HG03342 (cell line): ENCODE data around the gene VAV1.
"Not testable (repeated sequence)": the region's sequence is repeated elsewhere in the genome, so short reads cannot be mapped to it uniquely, and the experiment has no call there.

Experiments
- ATAC-seq: cut with Tn5 transposase; IDR thresholded peaks from one replicate; pipeline ENCODE4 v1.9.1; 2021; ENCODE audit warnings: mild to moderate bottlenecking, moderate library complexity; ENCODE audit not compliant: unreplicated experiment

The VAV1 gene

GRCh38 chr19:6779206-6779605, 6.7 kb downstream of the VAV1 start:
- ATAC-seq: no peak

GRCh38 chr19:6787393-6787792, 14.9 kb downstream of the VAV1 start:
- ATAC-seq: no peak

- ATAC-seq: no peak
Measured at GRCh38 chr19:6788896-6789295, 16.4 kb downstream of the VAV1 start.

GRCh38 chr19:6790194-6791128, 18.0 kb downstream of the VAV1 start:
- ATAC-seq: no peak

- no peak for ATAC-seq
Measured at GRCh38 chr19:6791237-6791636, 18.7 kb downstream of the VAV1 start.

GRCh38 chr19:6793411-6793810, 20.9 kb downstream of the VAV1 start:
- ATAC-seq: no peak

- ATAC-seq: no peak
Measured at GRCh38 chr19:6793973-6794372, 21.5 kb downstream of the VAV1 start.

GRCh38 chr19:6794686-6795431, 22.4 kb downstream of the VAV1 start:
- no peak for ATAC-seq

- no peak for ATAC-seq
Measured at GRCh38 chr19:6796278-6796677, 23.8 kb downstream of the VAV1 start.

GRCh38 chr19:6797646-6798045, 25.1 kb downstream of the VAV1 start:
- no peak for ATAC-seq

- not testable (repeated sequence) for ATAC-seq
Measured at GRCh38 chr19:6800160-6800790, 27.8 kb downstream of the VAV1 start.

- no peak for ATAC-seq
Measured at GRCh38 chr19:6800991-6801484, 28.5 kb downstream of the VAV1 start.

GRCh38 chr19:6801485-6802086, 29.1 kb downstream of the VAV1 start:
- no peak for ATAC-seq

- peak; percentile 61 for ATAC-seq
Measured at GRCh38 chr19:6802336-6803035, 30.0 kb downstream of the VAV1 start.

- no peak for ATAC-seq
Measured at GRCh38 chr19:6803036-6803404, 30.5 kb downstream of the VAV1 start.

- no peak for ATAC-seq
Measured at GRCh38 chr19:6806488-6806887, 34.0 kb downstream of the VAV1 start.

GRCh38 chr19:6807291-6807690, 34.8 kb downstream of the VAV1 start:
- no peak for ATAC-seq

GRCh38 chr19:6808494-6808893, 36.0 kb downstream of the VAV1 start:
- no peak for ATAC-seq

- ATAC-seq: no peak
Measured at GRCh38 chr19:6809262-6809661, 36.8 kb downstream of the VAV1 start.

GRCh38 chr19:6811378-6811777, 38.9 kb downstream of the VAV1 start:
- no peak for ATAC-seq
